Measurements from ENCODE around the gene CTIF.
A peak's percentile ranks its signal among the peaks of the same experiment; 100 is the strongest.

Gene CTIF

DNA sequence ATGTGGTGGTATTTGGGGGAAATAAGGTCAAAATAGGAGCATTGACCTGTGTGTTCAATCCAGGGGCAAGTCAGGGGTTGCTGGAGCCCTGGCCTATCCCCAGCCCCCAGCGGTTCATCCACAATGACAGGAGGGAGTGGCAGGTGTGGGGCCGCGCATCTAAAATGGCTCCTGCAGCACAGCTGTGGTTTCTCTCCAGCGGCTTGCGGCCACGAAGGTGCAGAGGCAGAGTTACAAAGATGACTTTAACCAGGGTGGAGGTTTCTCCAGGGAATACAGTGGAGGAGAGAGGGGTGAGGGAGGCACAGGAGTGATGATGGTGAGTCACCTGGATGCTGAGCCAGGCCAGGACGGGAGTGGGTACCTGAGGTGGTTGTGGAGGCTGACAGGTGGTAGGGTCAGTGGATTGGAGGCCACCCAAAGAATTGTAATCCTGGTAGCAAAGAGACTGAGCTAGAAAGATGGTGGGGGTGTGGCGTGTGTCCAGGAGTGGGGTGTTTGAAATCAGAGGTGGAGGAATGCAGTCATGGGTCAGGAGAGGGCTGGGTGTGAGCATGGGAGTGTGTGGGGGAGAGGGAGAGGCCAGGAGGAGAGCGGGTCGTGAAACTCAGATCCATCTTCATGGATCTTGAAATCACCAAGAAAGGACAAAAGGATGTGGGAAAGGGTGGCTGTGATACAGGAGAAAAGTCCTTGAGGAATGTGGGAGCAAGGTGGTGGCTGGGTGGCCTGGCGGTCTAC is 83.2 kb downstream of the CTIF start:
- no peak for DNase-seq

DNA sequence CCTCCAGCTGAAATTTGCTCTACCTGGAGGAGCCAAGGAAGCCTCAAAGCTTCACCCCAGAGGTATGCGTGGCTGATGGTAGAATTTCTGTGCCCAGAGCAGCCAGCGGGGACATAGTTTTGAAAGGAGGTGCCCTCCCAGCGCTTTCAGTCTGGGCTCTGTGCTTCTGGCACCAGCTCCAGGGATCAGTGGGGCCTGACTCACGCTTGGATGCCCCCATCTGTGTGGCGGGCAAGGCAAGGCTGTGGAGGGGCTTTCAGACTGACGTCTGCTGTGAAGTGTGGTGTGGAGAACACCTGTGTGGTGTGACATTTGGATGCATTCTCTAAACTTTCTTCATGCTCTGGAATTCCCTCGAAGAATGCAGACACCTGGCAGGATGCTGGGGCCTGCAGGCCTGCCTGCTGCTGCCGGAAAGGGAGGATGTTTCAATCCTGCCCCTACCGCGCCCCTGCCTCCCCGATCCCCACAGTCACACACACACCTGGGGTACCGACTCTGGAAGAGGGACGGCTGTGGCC is 84.1 kb downstream of the CTIF start:
- peak; percentile 69 for DNase-seq

DNA sequence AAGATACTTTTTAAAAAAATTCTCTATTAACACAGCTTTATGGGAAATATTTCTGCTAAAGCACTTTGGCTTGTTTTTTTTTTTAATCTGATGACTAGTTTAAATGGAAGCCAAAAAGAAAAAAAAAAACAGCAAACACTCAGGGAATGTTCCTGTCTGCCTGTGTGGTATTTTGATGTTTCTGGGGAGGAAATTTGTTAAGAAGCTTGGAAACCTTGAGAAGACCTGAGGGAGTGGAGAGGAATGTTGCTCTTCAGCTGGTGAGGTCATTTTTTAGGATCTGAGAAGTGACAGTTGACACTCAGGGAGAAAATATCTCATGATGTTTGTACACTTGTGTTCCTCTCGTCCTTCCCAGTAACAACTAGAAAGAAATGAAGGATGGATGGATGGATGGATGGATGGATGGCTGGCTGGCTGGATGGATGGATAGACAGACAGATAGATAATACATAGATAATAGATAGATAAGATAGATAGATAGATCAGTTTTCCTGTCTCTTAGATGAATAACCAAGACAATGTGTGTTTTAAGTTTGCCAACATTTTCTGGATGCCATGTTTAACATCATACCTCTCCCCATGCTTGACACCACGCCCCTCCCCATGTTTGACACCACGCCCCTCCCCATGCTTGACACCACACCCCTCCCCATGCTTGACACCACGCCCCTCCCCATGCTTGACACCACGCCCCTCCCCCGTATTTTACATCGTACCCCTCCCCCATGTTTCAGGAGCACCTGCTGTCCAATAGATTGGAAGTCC is 84.8 kb downstream of the CTIF start:
- peak; percentile 99 for DNase-seq

DNA sequence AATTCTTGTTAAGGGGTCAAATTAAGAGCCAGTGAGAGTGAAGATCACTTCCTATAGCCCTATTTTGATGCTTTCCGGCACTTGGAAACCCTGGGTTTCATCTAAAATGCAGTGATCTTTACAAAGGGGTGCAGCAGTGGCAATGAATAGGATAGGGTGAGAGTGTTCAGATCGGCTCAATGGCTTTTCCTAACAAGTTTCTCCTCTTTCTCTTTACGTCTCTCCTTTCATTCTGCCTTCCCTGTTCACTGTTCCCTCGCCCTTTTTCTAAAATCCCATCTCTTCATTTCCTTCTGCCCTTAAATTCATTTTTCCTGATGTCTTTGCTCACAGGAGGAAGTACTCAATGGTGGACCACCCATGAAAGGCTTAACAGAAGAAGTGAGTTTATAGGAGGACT is 86.0 kb downstream of the CTIF start:
- no peak for DNase-seq

DNA sequence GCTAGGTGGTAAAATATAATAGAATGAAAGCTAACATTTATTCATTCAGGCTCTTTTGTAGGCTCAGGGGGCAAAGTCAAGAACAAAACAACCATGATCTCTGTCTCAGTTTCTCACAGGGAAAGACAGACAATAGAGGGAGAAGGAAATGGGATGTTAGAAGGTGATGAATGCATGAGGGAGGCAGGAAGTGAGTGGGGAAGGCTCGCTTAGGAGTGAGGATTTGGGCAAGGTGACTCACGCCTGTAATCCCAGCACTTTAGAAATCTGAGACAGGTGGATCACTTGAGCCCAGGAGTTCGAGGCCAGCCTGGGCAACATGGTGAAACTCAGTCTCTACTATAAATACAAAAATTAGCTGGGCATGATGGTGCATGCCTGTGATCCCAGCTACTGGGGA is 88.4 kb downstream of the CTIF start:
- peak; percentile 37 for DNase-seq

DNA sequence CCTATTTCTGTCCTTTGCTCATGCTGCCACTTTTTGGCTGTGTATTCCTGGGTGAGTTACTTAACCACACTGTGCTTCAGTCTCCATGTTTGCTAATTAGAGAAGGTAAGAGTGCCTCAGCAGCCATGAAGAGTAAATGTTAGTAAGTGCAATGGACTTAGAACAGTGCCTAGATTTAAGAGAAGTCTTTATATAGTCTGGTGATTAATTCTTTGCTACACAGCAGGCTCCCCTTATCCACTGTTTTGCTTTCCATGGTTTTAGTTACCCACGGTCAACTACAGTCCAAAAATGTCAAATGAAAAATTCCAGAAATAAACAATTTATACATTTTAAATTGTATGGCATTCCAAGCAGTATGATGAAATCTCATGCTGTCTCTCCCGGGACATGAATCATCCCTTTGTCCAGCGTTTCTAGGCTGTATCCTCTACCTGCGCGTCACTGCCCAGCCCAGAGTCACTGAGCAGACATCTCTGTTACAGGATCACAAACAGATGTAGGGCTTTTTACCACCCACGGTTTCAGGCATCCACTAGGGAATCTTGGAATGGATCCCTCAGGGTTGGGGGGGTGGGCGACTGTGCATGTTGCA is 91.0 kb downstream of the CTIF start:
- peak; percentile 100 for DNase-seq

DNA sequence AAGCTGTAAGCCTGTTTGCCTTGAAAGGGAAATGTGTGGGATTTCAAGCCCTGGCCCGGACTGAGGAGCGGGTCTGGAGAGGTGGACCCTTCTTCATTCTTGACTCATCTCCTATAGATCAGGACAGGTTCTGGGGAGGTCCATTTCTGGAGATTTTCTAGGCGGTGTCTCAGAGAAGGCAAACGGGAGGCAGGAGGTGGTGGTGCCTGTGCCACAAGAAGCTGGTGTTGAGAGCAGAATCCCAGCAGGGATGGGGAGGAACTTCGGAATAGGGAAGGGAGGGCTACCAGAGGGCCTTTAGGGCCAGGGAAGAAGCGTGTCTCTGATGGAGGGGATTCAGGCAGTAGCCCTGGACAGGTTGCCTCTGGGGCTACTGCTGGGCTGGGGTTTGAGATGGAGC is 93.0 kb downstream of the CTIF start:
- DNase-seq, result no peak

DNA sequence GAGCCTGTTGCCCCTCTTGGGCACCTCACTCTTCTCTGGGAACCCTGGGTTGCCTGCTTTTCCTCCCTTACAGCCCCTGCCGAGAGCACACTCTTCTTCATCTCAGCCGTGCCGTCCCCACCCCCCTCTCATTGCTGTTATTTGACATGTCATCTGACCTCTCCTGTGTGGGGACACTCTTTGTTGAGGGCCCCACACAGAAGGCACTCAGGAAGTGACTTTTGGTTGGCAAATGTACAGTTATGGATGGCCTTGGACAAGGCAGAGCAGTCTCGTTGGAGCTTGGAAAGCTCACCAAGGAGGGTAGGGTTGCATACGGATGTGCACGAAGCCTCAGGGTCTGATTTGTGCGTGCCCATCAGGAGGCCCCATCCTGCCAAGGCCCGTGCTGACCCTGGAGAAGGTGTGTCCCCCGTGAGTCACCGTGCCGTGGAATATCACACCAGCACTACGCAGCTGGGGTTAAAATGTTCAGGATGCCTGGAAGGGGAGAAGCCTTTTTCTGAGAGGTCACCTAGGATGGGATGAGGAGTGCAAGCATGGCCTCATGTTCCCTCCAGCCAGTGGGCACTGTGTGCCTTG is 93.9 kb downstream of the CTIF start:
- no peak for DNase-seq

DNA sequence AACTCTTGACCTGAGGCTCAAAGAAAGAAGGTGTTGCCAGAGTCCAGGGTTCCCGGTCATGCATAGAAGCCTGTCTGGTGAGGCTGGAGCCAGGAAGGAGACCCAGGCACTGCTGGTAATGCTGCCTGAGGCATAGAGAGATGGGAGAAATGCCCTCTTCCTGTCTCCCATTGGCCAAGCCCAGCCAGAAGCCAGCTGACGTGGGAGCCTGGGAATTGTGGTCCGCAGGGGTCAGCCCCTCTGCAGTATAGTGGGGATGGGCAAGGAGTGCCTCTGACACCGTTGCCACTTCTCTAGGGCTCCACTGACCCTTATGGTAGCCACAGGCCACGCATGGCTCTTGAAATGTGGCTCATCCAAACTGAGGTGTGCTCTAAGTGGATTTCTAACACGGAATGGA is 95.7 kb downstream of the CTIF start:
- DNase-seq, result no peak

DNA sequence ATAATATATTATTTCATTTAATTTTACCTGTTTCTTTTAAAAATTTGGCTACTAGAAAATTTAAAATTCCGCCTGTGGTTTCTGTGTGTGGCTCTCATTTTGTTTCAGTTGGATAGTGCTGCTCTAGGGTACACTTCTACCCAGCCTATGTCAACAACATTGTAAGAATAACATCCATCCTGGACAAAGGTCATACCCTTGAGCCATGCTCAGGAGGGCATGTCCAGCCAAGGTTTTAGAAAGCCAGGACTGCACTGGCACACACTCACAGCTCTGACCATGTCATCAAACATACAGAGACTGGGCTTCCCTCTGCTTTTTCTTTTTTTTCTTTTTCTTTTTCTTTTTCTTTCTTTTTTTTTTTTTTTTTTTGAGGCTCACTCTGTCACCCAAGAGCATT is 96.1 kb downstream of the CTIF start:
- DNase-seq, result no peak

DNA sequence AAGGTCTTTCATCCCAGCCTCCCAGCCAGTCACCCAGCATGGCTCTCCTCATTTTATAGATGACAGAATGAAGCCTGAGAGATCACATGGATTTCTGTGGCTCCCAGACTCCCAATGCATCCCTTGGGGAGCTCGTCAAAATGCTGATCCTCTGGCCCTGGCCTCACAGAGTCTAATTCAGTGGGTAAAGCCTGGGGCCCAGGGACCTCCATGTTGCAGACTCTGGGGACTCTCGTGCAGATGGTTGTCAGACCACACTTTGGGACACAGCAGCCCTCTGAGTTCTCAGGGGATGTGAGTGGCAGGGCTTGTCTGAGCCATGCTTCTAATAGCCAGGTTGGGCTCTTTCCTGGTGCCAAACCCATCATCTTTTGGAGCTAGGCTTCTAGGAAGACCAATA is 97.0 kb downstream of the CTIF start:
- no peak for DNase-seq

DNA sequence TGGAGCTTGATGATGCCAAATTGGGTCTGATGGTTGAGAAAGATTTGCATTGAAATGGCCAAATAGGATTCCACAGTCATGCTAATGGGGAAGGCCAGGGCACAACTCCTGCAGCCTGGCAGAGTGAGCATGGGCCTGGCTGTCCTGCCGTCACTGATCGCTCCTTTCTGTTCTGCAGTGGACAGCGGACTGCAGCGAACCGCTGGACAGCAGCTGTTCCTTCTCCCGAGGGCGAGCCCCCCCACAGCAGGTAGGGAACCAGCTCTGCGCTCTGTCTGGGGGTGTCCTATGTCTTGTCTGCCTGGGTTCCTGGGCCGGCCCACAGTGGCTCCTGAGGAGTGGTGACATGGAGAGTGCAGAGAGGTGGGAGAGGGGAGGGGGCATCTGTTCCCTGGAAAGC is 97.6 kb downstream of the CTIF start:
- DNase-seq, result no peak

DNA sequence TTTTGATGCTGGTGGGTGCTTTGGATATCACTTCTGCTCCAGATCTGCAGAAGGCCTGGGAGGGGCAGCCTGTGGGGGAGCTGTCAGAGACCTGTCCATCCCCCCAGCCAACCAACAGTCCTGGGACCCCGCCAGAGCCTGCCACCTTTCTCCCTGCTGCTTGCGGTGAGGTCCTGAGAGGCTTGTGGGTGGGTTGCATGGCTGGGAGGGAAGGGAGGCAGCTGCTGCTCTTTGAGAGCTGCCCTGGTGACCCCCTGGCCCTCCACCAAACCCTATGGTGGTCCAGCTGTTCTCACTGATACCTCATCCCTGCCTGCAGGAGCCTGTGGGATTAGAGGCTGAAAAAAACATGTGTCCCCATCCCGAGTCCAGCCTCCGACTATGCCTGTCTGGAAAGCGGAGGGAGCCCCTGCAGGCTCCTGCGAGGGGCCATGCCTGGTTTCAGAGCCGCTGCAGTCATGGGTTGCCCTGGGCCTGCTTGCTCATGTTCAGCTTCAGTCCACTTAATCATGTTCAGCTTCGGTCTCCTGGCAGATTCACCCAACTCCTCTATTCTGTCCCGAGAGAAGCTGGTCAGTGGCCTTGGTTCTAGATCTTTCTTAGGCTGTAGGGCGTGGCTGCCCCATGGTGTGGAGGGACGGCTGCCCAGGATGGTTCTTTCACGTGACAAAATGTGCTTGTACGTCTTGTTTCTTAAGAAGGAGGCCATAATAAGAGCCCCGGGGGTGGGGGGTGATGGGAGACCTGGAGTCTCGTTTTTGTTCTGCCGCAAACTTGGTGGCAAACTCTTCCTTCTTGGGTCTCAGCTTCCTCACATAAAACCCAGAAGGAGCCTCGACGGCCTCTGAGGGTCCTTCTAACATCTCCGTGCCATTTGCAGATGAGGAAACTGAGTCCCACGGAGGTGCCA is 98.5 kb downstream of the CTIF start:
- no peak for DNase-seq

DNA sequence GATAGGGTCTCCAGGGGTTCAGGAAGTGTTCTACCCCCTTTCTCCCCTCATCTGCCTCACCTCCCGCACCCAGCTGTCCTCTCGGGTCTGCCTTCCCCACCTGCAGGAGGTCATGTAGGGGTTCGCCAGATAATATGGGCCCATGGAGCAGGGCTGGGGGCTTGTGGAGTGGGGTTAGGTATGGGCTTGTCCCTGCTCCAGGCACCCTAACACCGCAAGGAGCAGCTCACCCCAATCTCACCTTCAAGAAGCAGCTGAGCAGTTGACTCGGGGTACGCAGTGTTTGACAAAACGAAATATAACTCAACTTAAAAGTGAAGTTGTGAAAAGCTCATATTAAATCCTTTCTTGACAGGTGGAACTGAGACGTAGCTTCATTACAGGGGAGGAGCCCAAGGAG is 99.6 kb downstream of the CTIF start:
- DNase-seq, result no peak

DNA sequence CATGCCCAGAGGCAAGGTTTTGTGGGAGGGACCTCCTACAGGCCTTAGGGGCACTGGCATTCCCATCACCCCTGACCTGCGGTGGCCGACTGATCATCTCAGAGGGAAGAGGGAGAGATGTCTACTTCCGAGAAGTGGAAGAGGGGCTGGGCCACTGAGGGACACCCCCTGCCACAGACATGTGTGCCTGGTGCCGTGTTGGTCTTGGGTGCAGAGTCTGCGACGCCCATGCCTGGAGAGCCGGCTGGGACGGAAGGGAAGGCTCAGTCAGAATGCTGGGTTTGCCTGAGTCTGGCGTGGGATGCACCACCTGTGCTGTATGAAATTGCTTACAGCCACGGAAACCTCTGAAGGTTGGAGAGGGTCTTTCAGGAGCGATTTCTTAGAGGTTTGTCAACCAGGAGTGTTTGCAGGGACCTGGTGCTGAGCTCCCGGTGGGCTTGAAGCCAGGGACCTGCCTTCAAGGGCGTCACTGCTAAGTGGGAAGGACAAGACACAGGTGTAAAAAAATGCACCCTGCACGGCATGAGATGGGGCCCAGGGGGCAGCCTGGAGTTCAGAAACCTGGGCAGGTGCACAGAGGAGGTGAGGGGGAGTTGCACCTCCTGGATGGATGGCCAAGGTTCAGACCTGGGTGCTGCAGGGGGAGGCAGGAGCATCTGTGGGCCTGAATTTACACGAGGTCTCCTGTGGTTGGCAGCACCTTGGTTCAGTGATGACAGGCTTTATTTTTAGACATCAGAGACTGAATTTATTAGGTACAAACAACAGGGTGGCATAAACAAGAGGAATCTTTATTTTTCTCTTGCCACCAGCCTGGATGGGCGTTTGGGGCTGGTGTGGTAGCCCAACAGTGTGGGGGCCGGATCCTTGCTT is 100.3 kb downstream of the CTIF start:
- no peak for DNase-seq

DNA sequence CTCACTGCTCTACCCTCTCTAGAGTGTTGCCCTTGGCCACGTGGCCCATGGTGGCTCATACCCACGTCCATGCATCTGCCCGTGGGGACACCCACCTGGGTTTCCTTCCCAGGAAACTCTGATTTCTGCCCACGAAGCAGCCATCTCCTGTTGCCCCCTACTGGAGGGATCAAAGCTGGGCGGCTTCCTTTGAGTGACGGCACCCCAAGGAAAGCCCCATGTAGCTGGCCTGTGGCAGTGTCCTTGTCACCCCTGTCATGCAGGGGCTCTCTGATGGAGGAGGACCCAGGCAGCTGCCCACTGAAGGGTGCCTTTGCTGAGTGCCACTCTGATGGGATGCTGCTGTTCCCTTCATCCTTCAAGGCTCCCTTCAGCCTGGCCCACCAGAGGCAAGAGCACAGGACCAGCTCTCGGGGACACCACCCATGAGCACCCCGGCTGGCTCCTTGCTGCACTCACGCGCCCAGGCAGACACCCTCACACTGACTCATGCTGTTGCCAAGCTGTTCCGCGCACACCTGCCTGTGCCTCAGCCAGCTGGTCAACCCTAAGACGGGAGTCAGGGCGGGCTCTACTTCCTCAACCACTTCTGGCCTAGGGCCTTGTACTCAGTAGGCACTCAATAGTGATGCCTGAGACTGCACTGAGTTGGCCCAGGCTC is 101.1 kb downstream of the CTIF start:
- DNase-seq, result no peak

DNA sequence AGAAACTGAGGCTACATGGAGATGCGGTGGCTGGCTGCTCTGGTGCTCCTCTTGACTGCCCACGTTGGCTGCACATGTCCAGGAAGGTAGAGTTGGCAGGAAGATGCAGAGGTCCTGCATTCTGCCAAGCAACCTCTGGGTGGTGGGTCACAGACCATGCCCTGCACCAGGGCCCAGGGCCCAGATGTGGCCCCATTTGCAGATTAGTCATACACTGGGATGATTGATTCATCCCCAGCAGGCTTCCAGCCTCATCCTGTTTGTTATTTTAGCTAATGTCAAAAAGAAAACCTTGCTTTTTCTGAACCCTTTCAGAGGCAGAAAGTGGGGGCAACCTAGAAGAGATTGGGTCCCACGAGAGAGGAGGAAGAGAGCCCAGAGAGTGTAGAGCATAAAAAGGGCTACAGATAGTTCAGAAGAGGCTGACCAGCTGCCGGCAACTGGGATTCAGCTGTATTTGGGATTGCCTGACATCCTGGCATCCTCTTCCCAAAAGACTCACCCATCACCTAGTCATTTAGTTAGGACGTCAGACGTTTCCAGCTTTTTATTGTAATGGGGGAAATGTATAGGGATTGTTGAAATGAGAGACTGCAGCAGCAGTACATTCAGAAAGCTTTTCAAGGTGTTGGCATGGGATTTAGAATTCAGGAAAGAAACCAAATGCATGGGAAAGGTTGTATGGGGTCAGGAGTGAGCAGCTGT is 101.9 kb downstream of the CTIF start:
- peak; percentile 48 for DNase-seq

DNA sequence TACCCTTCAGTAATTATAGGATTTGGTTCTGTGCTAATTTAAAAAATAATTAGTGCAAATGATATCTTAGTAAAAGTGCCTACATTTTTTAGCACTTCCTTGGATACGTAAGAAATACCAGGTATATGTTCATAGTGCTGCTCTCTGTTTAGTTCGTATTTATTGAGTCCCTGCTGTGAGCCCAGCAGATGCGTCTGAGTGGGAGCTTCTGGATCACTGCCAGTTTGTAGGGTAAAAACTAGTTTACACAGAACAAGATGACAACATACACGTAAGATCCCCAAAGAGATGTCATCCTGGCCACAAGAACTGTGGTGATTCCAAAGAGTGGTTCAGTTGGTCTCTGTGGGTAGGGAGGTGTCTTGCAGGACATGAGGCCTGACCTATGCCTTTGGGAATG is 103.2 kb downstream of the CTIF start:
- DNase-seq, result no peak

DNA sequence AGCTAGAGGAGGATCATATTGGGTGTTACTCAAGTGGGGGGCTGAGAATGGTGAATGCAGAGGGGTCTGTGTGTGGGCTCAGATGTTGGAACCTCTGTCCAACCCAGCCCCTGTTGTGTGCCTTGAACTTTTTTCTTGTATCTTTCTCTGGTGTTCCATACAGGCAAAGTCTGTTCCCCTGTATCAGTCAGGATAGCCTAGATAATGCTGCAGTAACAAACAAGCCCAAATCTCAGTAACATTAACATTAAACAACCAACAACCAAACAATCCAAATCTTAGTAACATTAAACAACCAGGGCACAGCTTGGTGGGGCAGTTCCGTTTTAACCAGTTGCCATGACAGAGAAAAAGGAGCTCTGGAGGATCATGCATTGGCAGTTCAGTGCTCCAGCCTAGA is 103.7 kb downstream of the CTIF start:
- no peak for DNase-seq

DNA sequence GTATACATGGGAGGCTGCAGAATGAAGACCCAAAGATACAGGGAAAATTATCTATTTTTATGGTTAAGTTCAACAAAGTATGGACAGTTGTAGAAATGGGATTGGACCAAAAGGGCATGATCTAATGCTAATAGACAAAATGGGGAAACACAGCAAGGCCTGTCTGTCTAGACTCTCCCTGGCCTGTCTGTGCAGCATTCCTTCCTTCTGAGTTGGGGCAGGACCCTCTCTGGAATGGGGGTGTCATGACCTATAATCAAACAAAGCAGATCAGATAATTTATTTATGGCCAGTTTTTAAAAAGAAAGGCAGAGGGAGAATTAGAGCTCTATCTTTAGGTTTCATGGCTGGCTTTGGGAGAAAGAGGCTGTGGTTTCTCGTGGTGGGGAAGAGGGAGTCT is 104.4 kb downstream of the CTIF start:
- no peak for DNase-seq
